DOHH2 (cell line): ENCODE measurements around the gene KIF26A.

Experiments
- H3F3A ChIP-seq: fragments of 200-600 bp; sonication (generic), shearing (Covaris generic); 2 replicates; pipeline ENCODE4 v1.6.0; 2016; ENCODE audit warnings: antibody characterized with exemption, mild to moderate bottlenecking; ENCODE audit not compliant: control insufficient read depth, insufficient read depth
- H3K27ac ChIP-seq: fragments of 200-600 bp; sonication (generic); 2 replicates; pipeline ENCODE4 v1.5.1; 2014; ENCODE audit warnings: low read depth, mild to moderate bottlenecking, low read length, moderate library complexity
- H3K27me3 ChIP-seq: fragments of 200-600 bp; sonication (generic); 2 replicates; pipeline ENCODE4 v1.6.1; 2014; ENCODE audit warnings: mild to moderate bottlenecking, low read length, mixed read lengths; ENCODE audit not compliant: control insufficient read depth
- H3K36me3 ChIP-seq: fragments of 200-600 bp; sonication (generic); 2 replicates; pipeline ENCODE4 v1.6.1; 2014; ENCODE audit warnings: mild to moderate bottlenecking, low read length, moderate library complexity, mixed read lengths; ENCODE audit not compliant: control insufficient read depth
- H3K4me1 ChIP-seq: fragments of 200-600 bp; sonication (generic); 2 replicates; pipeline ENCODE4 v1.6.1; 2014; ENCODE audit warnings: mild to moderate bottlenecking, low read length, mixed read lengths; ENCODE audit not compliant: control insufficient read depth
- H3K4me2 ChIP-seq: fragments of 200-600 bp; sonication (generic); 2 replicates; pipeline ENCODE4 v1.6.0; 2014; ENCODE audit warnings: mild to moderate bottlenecking, low read length, moderate library complexity
- H3K4me3 ChIP-seq: fragments of 200-600 bp; sonication (generic); 2 replicates; pipeline ENCODE4 v1.5.1; 2014; ENCODE audit warnings: mild to moderate bottlenecking, low read length, mixed read lengths
- H3K79me2 ChIP-seq: fragments of 200-600 bp; sonication (generic); 2 replicates; pipeline ENCODE4 v1.6.1; 2014; ENCODE audit warnings: mild to moderate bottlenecking, low read length, mixed read lengths; ENCODE audit not compliant: control insufficient read depth
- H3K9me2 ChIP-seq: fragments of 200-600 bp; sonication (generic); replicated peaks from 2 replicates; pipeline ENCODE4 v1.6.1; 2014; ENCODE audit warnings: mild to moderate bottlenecking, low read length, mixed read lengths; ENCODE audit not compliant: control insufficient read depth
- H3K9me3 ChIP-seq: fragments of 200-600 bp; sonication (generic); 2 replicates; pipeline ENCODE4 v1.6.1; 2014; ENCODE audit warnings: antibody characterized with exemption, low read length, mixed read lengths; ENCODE audit not compliant: control insufficient read depth, insufficient read depth
- H4K20me1 ChIP-seq: fragments of 200-600 bp; sonication (generic); 2 replicates; pipeline ENCODE4 v1.6.0; 2014; ENCODE audit warnings: low read depth, mild to moderate bottlenecking, antibody characterized with exemption, low read length, moderate library complexity; ENCODE audit not compliant: control insufficient read depth, insufficient read depth
- CTCF ChIP-seq: fragments of 200-600 bp; sonication (generic); IDR thresholded peaks from one replicate; pipeline ENCODE4 v1.5.1; 2014; ENCODE audit warnings: antibody characterized with exemption, mild to moderate bottlenecking, low read depth, low read length; ENCODE audit not compliant: poor library complexity, severe bottlenecking
- EZH2phosphoT487 ChIP-seq: fragments of 200-600 bp; sonication (generic); IDR thresholded peaks from 2 replicates; pipeline ENCODE4 v1.6.1; 2017; ENCODE audit warnings: borderline replicate concordance, mild to moderate bottlenecking, antibody characterized with exemption, low read length, moderate library complexity, mixed read lengths

KIF26A gene

GRCh38 chr14:104187931-104188726 lies 49.7 kb downstream of the KIF26A start:
- Histone ChIP-seq H3K4me3 (no peak overlapping the region), H3K27me3 (no peaks in the 10 kb centered on the region), H3K27ac (no peak overlapping the region), H3K9me2 (no peaks in the 10 kb centered on the region), H3K4me1 (no peaks in the 10 kb centered on the region), H3K79me2 (no peaks in the 10 kb centered on the region), H4K20me1 (no peaks in the 10 kb centered on the region), H3K4me2 (no peak overlapping the region), H3K9me3 (no peaks in the 10 kb centered on the region), H3K36me3 (no peaks in the 10 kb centered on the region), H3F3A (no peaks in the 10 kb centered on the region)
- TF ChIP-seq EZH2phosphoT487, result no peak
- TF ChIP-seq CTCF, result no peak

DNA sequence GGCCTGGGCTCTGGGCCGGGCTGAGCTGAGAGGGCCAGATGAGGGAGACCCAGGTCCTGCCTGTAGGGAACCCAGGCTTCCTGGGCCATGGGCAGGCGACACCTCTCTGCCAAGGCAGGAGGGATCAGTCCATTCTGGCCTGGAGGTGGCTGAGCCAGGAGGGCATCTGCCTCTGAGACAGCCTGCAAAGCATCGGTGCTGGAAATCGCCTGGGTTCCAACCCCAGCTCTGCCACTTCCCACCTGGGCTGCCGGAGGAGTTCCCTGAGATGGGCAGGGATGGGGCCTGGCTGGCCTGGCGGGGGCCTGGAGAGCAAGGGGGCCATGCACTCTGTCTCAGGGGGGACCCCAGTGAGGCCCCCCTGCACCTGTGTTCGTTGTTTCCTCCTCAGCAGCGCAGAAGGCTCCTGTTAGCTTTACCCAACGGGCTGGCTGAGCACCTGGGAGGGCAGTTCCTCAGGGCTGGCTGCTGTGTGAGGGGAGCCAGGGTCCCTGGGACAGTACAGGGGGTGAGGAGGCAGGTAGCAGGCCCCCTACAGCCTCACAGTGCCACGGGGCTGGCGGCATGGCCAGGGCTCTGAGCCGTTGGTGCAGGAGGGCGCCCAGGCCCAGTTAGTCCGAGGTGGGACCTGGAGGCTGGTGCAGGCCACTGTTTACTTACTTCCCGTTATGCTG lies 50.5 kb downstream of the KIF26A start:
- Histone ChIP-seq H3K9me3 (no peaks in the 10 kb centered on the region), H3K27ac (no peak overlapping the region), H3K27me3 (no peaks in the 10 kb centered on the region), H3K4me3 (no peak overlapping the region), H4K20me1 (no peaks in the 10 kb centered on the region), H3K9me2 (no peaks in the 10 kb centered on the region), H3K4me2 (no peak overlapping the region), H3K36me3 (no peaks in the 10 kb centered on the region), H3K4me1 (no peaks in the 10 kb centered on the region), H3K79me2 (no peaks in the 10 kb centered on the region), H3F3A (no peaks in the 10 kb centered on the region)
- TF ChIP-seq EZH2phosphoT487, result no peak
- no peak for TF ChIP-seq CTCF

- H3K36me3 ChIP-seq, result no peaks in the 10 kb centered on the region
- TF ChIP-seq EZH2phosphoT487, result no peak
- no peak for TF ChIP-seq CTCF
- no peaks in the 10 kb centered on the region for H3K4me1 ChIP-seq
These were observed 51.4 kb downstream of the KIF26A start for GRCh38 chr14:104189629-104190335.

More at GRCh38 chr14:104189629-104190335, 51.4 kb downstream of the KIF26A start:
- no peaks in the 10 kb centered on the region for H3K79me2 ChIP-seq
- no peaks in the 10 kb centered on the region for H3K27me3 ChIP-seq
- no peaks in the 10 kb centered on the region for H3K9me3 ChIP-seq
- H3K9me2 ChIP-seq, result no peaks in the 10 kb centered on the region
- no peak overlapping the region for H3K4me2 ChIP-seq
- no peaks in the 10 kb centered on the region for H4K20me1 ChIP-seq
- no peak overlapping the region for H3K4me3 ChIP-seq
- no peaks in the 10 kb centered on the region for H3F3A ChIP-seq
- no peak overlapping the region for H3K27ac ChIP-seq
